HG02623 (cell line): Measurements from ENCODE around the gene G6PC1.
"Not testable (repeated sequence)": the region's sequence is repeated elsewhere in the genome, so short reads cannot be mapped to it uniquely, and the experiment has no call there.

Source experiments
- ATAC-seq: cut with Tn5 transposase; IDR thresholded peaks from one replicate; pipeline ENCODE4 v1.9.1; 2021; ENCODE audit warnings: moderate library complexity; ENCODE audit not compliant: unreplicated experiment

Gene G6PC1

GRCh38 chr17:42900460-42901331 is at the start of gene G6PC1:
Gene G6PC1 (plus strand): TSS chr17:42900799. CDS start chr17:42900877, 78 bp downstream.
- no peak for ATAC-seq

- ATAC-seq: no peak
Observed at GRCh38 chr17:42850954-42851353, 49.6 kb upstream of the G6PC1 start, which contains the start of gene AOC3. Gene AOC3 (plus strand): TSS chr17:42851199. CDS start chr17:42851344, 145 bp downstream.

DNA sequence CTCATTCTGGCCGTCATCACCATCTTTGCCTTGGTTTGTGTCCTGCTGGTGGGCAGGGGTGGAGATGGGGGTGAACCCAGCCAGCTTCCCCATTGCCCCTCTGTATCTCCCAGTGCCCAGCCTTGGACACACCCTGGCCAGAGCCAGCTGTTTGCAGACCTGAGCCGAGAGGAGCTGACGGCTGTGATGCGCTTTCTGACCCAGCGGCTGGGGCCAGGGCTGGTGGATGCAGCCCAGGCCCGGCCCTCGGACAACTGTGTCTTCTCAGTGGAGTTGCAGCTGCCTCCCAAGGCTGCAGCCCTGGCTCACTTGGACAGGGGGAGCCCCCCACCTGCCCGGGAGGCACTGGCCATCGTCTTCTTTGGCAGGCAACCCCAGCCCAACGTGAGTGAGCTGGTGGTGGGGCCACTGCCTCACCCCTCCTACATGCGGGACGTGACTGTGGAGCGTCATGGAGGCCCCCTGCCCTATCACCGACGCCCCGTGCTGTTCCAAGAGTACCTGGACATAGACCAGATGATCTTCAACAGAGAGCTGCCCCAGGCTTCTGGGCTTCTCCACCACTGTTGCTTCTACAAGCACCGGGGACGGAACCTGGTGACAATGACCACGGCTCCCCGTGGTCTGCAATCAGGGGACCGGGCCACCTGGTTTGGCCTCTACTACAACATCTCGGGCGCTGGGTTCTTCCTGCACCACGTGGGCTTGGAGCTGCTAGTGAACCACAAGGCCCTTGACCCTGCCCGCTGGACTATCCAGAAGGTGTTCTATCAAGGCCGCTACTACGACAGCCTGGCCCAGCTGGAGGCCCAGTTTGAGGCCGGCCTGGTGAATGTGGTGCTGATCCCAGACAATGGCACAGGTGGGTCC is 49.0 kb upstream of the G6PC1 start:
- not testable (repeated sequence) for ATAC-seq

DNA sequence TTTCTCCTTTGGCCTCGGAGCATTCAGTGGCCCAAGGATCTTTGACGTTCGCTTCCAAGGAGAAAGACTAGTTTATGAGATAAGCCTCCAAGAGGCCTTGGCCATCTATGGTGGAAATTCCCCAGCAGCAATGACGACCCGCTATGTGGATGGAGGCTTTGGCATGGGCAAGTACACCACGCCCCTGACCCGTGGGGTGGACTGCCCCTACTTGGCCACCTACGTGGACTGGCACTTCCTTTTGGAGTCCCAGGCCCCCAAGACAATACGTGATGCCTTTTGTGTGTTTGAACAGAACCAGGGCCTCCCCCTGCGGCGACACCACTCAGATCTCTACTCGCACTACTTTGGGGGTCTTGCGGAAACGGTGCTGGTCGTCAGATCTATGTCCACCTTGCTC is 48.2 kb upstream of the G6PC1 start:
- no peak for ATAC-seq

DNA sequence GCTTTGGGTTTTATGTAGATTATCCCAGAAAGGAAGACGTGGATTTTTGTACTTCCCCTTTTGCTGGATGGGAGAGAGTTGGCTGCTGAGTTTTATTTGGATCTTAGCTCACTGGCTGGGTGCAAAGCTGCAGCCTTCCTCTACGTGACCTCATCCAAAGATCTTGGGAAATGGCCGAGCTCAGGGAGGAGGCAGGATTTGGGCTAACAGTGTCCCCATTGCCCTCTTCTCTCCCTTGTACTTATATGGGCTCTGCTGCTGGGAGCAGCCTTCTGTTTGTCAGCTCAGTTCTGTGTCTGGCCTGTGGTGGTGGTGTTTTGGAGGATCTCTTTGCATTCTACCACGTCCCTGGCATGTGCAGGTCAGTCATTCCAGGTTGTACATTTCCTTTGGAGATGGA is 47.6 kb upstream of the G6PC1 start:
- ATAC-seq: no peak

- no peak for ATAC-seq
Observed at GRCh38 chr17:42853597-42853967, 47.0 kb upstream of the G6PC1 start.

DNA sequence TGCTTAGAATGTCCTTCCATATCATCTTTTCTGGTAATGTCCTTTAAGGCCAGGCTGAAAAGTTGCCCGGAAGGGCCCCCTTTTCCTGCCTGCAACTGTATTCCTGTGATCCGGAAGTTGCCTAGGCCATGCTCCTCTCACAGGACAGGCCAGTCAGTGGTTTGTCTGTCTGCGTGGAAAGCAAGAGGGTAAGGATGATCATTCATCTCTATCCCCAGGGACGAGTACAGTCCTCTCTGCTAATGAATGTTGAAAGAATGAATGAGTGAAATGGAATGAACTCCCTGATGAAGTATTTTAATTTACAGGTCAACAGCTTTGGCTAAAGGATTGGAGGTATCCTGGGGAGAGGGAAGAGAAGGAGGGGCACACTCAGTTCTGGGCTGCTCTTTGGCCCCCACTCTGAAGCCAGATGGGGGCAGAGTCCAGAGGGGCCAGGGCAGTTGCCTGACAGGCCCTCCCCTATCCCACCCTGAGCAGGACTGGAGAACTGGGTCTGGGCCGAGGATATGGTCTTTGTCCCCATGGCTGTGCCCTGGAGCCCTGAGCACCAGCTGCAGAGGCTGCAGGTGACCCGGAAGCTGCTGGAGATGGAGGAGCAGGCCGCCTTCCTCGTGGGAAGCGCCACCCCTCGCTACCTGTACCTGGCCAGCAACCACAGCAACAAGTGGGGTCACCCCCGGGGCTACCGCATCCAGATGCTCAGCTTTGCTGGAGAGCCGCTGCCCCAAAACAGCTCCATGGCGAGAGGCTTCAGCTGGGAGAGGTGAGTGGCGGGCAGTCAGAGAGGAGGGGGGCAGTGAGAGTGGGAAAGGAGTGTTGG is 46.4 kb upstream of the G6PC1 start:
- no peak for ATAC-seq

- no peak for ATAC-seq
Observed at GRCh38 chr17:42855048-42855596, 45.5 kb upstream of the G6PC1 start.

- not testable (repeated sequence) for ATAC-seq
Observed at GRCh38 chr17:42856093-42856492, 44.5 kb upstream of the G6PC1 start.

GRCh38 chr17:42856516-42856915 is 44.1 kb upstream of the G6PC1 start:
- ATAC-seq: not testable (repeated sequence)

GRCh38 chr17:42857389-42857788 is 43.2 kb upstream of the G6PC1 start:
- no peak for ATAC-seq

- ATAC-seq: no peak
Observed at GRCh38 chr17:42865638-42866094, 34.9 kb upstream of the G6PC1 start.

DNA sequence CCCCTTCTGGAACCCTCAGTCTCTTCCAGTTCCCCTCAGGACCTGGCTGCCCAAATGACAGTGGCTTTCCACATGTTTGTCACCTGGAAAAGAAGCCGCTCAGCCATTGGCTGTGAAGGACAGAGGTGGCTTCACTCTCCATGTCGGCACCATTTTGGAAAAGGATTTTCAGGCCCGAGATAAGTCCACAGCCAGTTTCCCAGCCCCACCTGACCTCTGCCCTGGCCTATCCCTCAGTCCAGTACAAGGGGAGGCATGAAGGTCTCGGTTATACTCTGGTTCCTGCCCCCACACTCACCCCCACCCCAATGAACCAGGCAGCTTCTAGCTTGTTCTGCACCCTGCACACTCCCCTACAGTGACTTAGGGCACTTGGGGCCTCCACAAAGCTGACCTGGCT is 34.4 kb upstream of the G6PC1 start:
- ATAC-seq: no peak

GRCh38 chr17:42866631-42867575 is 33.7 kb upstream of the G6PC1 start:
- ATAC-seq: no peak

GRCh38 chr17:42867694-42868261 is 32.8 kb upstream of the G6PC1 start:
- ATAC-seq: not testable (repeated sequence)

DNA sequence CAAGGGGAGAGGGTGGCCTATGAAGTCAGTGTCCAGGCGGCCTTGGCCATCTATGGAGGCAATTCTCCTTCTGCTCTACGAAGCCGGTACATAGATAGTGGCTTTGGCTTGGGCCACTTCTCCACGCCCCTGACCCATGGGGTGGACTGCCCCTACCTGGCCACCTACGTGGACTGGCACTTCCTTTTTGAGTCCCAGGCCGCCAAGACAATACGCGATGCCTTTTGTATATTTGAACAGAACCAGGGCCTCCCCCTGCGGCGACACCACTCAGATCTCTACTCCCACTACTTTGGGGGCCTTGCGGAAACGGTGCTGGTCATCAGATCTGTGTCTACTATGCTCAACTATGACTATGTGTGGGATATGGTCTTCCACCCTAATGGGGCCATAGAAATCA is 32.3 kb upstream of the G6PC1 start:
- ATAC-seq: no peak

- no peak for ATAC-seq
Observed at GRCh38 chr17:42871647-42872046, 29.0 kb upstream of the G6PC1 start.

DNA sequence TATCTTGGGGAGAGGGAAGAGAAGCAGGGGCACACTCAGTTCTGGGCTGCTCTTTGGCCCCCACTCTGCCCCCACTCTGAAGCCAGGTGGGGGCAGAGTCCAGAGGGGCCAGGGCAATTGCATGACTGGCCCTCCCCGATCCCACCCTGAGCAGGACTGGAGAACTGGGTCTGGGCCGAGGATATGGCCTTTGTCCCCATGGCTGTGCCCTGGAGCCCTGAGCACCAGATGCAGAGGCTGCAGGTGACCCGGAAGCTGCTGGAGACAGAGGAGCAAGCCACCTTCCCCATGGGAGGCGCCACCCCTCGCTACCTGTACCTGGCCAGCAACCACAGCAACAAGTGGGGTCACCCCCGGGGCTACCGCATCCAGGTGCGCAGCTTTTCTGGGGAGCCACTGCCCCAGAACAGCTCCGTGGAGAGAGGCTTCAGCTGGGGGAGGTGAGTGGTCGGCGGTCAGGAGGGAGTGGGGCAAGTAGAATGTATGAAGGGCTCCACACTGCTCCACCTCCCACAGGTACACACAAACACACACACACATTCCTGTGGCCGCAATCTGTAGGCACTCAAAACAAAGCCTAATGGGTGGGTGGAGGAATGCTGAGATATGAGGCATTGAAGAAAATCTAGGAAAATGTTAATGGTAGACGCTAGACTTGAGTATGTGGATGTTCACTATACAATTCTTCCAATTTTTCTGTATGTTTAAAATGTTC is 28.2 kb upstream of the G6PC1 start:
- no peak for ATAC-seq
